Measurements from ENCODE around the gene ZYX. TPM values are rescaled to one million over a fixed set of nuclear protein-coding genes. Genes with fewer than 3 reads are reported as not detected.

ZYX gene
- total RNA-seq, 1 experiment from 2014 or later, result 35.9 TPM

DNA sequence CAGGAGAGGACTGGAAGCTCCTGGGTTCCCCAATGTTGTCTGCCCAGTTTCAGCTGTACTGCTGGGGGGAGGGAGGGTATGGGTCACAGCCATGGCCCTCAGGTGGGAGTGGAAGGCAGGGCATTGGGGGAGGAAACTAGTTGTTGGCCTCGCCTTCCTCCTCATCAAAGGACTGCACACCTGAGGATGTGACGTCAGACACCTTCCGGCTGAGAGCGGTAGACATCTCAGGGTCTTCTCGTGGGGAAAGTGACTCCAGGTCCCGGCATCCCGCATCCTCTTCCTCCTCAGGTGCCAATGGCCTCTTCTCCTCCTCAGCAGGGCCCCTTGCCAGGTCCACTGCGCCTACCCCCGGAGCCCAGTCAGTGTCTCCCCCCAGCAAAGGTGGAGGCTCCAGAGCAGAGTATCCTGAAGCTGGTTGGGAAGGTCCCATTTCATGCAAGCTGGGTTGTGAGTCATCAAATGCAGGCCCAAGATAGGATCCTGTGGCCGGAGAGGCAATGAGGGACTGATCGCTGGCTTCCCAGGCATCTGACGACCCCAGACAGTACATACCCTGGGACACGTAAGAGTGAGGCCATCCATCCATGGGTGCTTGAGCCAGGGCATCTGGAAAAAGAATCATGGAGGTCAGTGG lies 24.6 kb upstream of the ZYX start:
- Histone ChIP-seq H3K9me3 (replicated peaks) (no peaks in the 10 kb centered on the region), H3K27ac (no peak overlapping the region), H3K4me1 (no peaks in the 10 kb centered on the region), H3K4me3 (no peak overlapping the region), H3K27me3 (peaks cover 38% of the 10 kb centered on the region), H3K36me3 (no peaks in the 10 kb centered on the region)
- no peak for DNase-seq

GRCh38 chr7:143358626-143359025 lies 22.5 kb upstream of the ZYX start:
- Histone ChIP-seq H3K4me3 (no peak overlapping the region), H3K36me3 (no peaks in the 10 kb centered on the region), H3K9me3 (replicated peaks) (no peaks in the 10 kb centered on the region), H3K27me3 (peaks cover 40% of the 10 kb centered on the region), H3K27ac (no peak overlapping the region), H3K4me1 (no peaks in the 10 kb centered on the region)
- peak in 1 of 2 experiments; percentile 23 for DNase-seq

DNA sequence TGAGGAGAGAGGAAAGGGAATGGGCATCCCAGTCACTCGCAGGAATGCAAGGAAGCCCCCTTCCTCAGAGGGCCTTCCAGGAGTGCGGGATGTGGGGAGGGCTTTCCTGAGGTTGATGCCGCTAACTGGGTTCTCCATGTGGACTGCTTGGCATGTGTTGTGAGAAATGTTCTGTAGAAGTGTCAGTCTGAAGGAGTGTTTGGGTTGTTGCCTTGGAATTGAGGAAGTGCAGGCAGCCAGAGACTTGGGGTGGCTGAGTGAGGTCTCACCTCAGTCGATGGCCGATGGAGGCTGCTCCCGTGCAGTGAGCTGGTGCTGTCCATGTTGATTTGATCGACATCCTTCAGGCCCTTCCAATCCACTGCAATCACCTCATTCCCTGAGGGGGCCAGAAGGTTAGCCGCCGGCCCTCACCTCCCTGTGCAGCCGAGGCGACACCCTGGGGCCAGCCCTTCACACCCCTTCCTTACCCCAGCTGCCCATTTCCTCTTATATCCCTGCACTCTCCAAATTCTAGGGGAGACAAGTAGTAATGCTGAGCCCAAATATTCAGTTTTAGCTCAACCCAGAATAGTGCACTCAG lies 21.3 kb upstream of the ZYX start:
- H3K4me1 ChIP-seq, result no peaks in the 10 kb centered on the region
- no peak overlapping the region for H3K27ac ChIP-seq
- no peaks in the 10 kb centered on the region for H3K36me3 ChIP-seq
- DNase-seq, result no peak
- peaks cover 49% of the 10 kb centered on the region for H3K27me3 ChIP-seq
- H3K4me3 ChIP-seq, result no peak overlapping the region
- no peaks in the 10 kb centered on the region for H3K9me3 ChIP-seq (replicated peaks)

DNA sequence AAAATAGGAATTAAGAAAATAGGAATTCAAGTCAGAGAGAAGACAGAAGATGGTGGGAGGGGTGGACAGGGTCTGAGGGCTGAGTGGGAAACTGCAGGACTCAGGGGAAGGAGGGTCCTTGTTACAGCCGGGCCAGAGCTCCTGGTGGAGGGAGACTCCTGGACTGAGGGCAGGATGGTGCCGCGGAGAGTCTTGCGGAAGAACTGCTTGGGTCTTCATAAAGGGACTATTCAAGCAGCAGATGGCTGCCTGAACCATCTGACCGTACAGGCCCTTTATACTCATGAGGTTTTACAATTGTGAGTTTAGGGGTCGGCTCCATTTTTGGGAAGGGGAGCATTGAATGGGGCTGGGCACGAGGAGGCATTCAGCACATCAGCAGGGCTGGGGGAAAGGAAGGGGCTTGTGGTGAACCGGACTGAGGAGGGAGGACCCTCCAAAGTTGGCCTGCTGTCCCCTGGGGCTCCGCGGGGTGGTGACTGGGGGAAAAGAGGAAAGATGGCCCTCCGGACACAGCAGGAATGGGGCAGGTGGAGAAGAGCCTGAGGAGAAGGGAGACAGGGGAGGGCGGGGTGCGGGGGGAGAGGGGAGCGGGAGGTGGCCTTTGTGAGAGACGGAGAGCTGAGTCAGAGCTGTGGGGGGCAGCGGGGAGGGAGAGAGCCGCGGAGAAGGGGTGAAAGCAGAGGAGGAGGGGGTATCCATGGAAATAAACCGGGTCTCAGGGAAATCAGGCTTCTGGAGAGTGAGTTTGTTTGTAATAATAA lies 20.2 kb upstream of the ZYX start:
- Histone ChIP-seq H3K4me1 (no peaks in the 10 kb centered on the region), H3K36me3 (no peaks in the 10 kb centered on the region), H3K4me3 (no peak overlapping the region), H3K27ac (no peak overlapping the region), H3K27me3 (peaks cover 46% of the 10 kb centered on the region), H3K9me3 (replicated peaks) (no peaks in the 10 kb centered on the region)
- no peak for DNase-seq

- Histone ChIP-seq H3K9me3 (replicated peaks) (no peaks in the 10 kb centered on the region), H3K4me3 (peak overlapping the region; percentile 54), H3K36me3 (no peaks in the 10 kb centered on the region), H3K27ac (no peak overlapping the region), H3K4me1 (no peaks in the 10 kb centered on the region), H3K27me3 (peaks cover 46% of the 10 kb centered on the region)
- no peak for DNase-seq
Observed at GRCh38 chr7:143361552-143362130, 19.5 kb upstream of the ZYX start.

DNA sequence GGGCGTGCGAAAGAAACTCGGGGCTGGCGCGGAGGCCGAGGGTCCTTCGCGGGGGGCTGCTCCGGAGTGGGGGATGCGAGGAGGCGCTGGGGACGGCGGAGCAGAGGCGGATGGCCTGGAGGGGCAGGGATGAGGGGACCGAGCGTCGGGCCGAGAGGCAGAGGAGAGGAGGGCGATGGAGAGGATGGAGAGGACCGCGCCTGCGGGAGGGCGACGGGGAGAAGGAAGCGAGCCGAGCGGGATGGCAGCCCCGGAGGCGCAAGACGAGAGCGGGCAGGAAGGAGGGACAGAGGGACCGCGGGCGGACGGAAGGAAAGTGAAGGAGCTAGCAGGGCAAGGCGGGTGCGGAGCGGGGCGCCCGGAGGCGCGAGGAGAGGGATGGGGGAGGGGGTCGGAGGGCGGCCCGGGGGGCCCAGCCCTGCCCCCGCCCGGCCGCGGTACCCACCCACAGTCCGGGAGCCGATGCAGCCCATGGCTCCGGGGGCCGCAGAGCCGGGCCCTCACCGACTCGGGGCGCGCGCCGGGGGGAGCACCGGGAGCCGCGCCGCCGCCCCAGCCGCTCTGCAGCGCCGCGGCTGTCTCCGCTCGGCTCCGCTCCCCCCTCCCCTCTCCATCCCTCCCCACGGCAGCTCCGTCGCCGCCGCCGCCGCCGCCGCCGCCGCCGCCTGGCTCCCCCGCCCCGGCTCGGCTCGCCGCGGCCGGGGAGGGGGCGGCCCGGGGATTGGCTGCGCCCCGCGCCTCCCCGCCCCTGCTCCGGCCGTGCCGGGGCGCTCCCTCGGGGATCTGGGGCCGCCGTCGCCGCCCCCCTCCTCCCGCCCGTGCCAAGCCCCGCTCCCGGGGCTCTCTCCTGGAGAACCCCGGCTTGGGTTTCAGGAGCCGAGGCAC lies 18.8 kb upstream of the ZYX start, which contains the start of gene FAM131B:
Gene FAM131B, minus strand, starts transcription at position 583 of the 885 bp plus-strand sequence. Its CDS starts 110 bp downstream, at position 473.
- Histone ChIP-seq H3K4me3 (peak within 1 kb of the TSS; percentile 54), H3K27me3 (peaks cover 50% of the 10 kb centered on the region), H3K27ac (no peak within 1 kb of the TSS), H3K36me3 (no peaks in the 10 kb centered on the region), H3K9me3 (replicated peaks) (no peaks in the 10 kb centered on the region), H3K4me1 (no peaks in the 10 kb centered on the region)
- peak in 1 of 2 experiments; percentile 34 for DNase-seq

GRCh38 chr7:143363016-143363937 lies 17.9 kb upstream of the ZYX start:
- H3K4me3 ChIP-seq, result no peak overlapping the region
- peaks cover 55% of the 10 kb centered on the region for H3K27me3 ChIP-seq
- DNase-seq, result no peak

DNA sequence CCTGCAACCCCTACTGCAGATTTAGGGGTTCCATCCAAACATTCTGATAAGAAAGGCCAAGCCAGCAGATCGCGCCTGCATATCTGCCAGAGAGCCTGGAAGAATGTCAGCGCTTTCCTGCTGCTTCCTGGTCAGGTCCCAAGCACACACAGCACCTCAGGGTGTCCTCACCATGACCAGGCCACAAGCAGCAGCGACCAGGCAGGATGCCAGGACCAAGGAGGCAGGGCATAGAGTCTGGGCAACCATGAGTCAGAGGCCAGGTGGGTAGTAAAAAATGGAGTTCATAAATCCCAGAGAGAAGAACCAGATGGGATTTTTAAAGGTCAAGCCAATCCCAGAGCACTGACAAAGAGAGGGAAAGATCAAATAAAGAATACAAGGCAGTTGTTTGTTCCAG lies 13.2 kb upstream of the ZYX start:
- DNase-seq, result no peak
- Histone ChIP-seq H3K4me1 (no peaks in the 10 kb centered on the region), H3K4me3 (no peak overlapping the region), H3K9me3 (replicated peaks) (no peaks in the 10 kb centered on the region), H3K36me3 (no peaks in the 10 kb centered on the region), H3K27ac (no peak overlapping the region), H3K27me3 (peaks cover 43% of the 10 kb centered on the region)

More at GRCh38 chr7:143363016-143363937, 17.9 kb upstream of the ZYX start:
- Histone ChIP-seq H3K27ac (no peak overlapping the region), H3K4me1 (no peaks in the 10 kb centered on the region), H3K9me3 (replicated peaks) (no peaks in the 10 kb centered on the region), H3K36me3 (no peaks in the 10 kb centered on the region)

- Histone ChIP-seq H3K9me3 (replicated peaks) (no peaks in the 10 kb centered on the region), H3K4me3 (no peak overlapping the region), H3K36me3 (no peaks in the 10 kb centered on the region), H3K4me1 (no peaks in the 10 kb centered on the region), H3K27me3 (peaks cover 39% of the 10 kb centered on the region), H3K27ac (no peak overlapping the region)
- DNase-seq, result no peak
Observed at GRCh38 chr7:143368387-143368786, 12.8 kb upstream of the ZYX start.

- no peak for DNase-seq
- no peaks in the 10 kb centered on the region for H3K9me3 ChIP-seq (replicated peaks)
- peaks cover 2% of the 10 kb centered on the region; the same call in 1 of the 2 replicates for H3K4me1 ChIP-seq
- H3K27me3 ChIP-seq, result peaks cover 25% of the 10 kb centered on the region
- H3K27ac ChIP-seq, result no peak overlapping the region
- H3K36me3 ChIP-seq, result no peaks in the 10 kb centered on the region
- H3K4me3 ChIP-seq, result no peak overlapping the region
Observed at GRCh38 chr7:143369678-143370651, 11.2 kb upstream of the ZYX start.

DNA sequence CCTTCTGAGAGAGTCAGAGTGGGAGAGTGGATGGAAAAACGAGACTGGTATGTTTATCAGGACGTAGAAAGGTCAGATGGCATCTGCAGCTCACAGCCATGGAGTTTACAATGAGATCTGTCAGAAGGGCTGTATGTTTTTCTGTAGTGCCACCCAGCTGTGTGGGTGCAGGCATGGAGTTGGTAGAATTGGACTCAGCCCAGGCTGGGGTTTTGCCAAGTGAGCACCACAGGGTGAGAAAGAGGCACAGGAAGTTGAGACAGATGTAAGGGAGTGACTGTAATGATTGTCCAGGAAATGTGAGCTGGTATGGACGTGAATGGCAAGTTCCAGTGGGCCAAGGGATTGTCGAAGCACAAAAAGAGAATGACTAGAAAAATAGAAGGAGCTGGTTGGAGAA lies 9.1 kb upstream of the ZYX start:
- Histone ChIP-seq H3K9me3 (replicated peaks) (no peaks in the 10 kb centered on the region), H3K27me3 (peaks cover 22% of the 10 kb centered on the region), H3K4me1 (peaks cover 10% of the 10 kb centered on the region; the same call in 1 of the 2 replicates), H3K36me3 (no peaks in the 10 kb centered on the region), H3K4me3 (no peak overlapping the region), H3K27ac (no peak overlapping the region)
- peak in 1 of 2 experiments; percentile 42 for DNase-seq

GRCh38 chr7:143373255-143373794 lies 7.8 kb upstream of the ZYX start:
- Histone ChIP-seq H3K9me3 (replicated peaks) (no peaks in the 10 kb centered on the region), H3K27me3 (peaks cover 10% of the 10 kb centered on the region; the same call in 1 of the 2 replicates), H3K4me3 (no peak overlapping the region), H3K36me3 (no peaks in the 10 kb centered on the region), H3K27ac (no peak overlapping the region), H3K4me1 (peaks cover 10% of the 10 kb centered on the region; the same call in 1 of the 2 replicates)
- DNase-seq, result no peak

All from SJCRH30 (cell line).